ACC112 (cell line): ENCODE results near the gene TCERG1L.
"Not testable (repeated sequence)": the region's sequence is repeated elsewhere in the genome, so short reads cannot be mapped to it uniquely, and the experiment has no call there.

Source experiments
- H2AFZ ChIP-seq: fragments of 200-600 bp; sonication (generic); one replicate; pipeline ENCODE4 v1.6.0; 2017; ENCODE audit warnings: antibody characterized with exemption, low read length; ENCODE audit not compliant: unreplicated experiment
- H3K27ac ChIP-seq: fragments of 200-600 bp; sonication (generic); 2 replicates; pipeline ENCODE4 v1.5.1; 2014; ENCODE audit warnings: low read depth, mild to moderate bottlenecking, antibody characterized with exemption, low read length, moderate library complexity
- H3K27me3 ChIP-seq: fragments of 200-600 bp; sonication (generic); 2 replicates; pipeline ENCODE4 v1.6.1; 2014; ENCODE audit warnings: mild to moderate bottlenecking, antibody characterized with exemption, low read length, moderate library complexity, mixed read lengths; ENCODE audit not compliant: insufficient read depth
- H3K36me3 ChIP-seq: fragments of 200-600 bp; sonication (generic); 2 replicates; pipeline ENCODE4 v1.6.1; 2016; ENCODE audit warnings: mild to moderate bottlenecking, antibody characterized with exemption, low read length, moderate library complexity, mixed read lengths; ENCODE audit not compliant: insufficient read depth
- H3K4me1 ChIP-seq: fragments of 200-600 bp; sonication (generic); one replicate; pipeline ENCODE4 v1.6.1; 2016; ENCODE audit warnings: low read length, mixed read lengths; ENCODE audit not compliant: insufficient read depth, unreplicated experiment, control insufficient read depth
- H3K4me3 ChIP-seq: fragments of 200-600 bp; sonication (generic); 2 replicates; pipeline ENCODE4 v1.5.1; 2014; ENCODE audit warnings: mild to moderate bottlenecking, low read depth, low read length
- H3K79me2 ChIP-seq: fragments of 200-600 bp; sonication (generic); one replicate; pipeline ENCODE4 v1.6.0; 2016; ENCODE audit warnings: low read length; ENCODE audit not compliant: control insufficient read depth, unreplicated experiment, insufficient read depth

TCERG1L gene

DNA sequence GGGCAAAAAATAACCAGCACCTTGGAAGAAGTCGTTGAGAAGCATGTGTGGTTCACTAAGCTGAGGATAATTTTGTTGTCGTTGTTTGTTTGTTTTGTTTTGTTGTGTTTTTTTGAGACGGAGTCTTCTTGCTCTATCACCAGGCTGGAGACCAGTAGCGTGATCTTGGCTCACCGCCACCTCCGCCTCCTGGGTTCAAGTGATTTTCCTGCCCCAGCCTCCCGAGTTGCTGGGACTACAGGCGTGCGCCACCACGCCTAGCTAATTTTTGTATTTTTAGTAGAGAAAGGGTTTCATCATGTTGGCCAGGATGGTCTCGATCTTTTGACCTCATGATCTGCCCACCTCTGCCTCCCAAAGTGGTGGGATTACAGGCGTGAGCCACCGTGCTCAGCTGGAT, 76.9 kb downstream of the TCERG1L start:
- H3K4me3 ChIP-seq, H3K4me1 ChIP-seq, H2AFZ ChIP-seq, H3K36me3 ChIP-seq, H3K27ac ChIP-seq, H3K79me2 ChIP-seq, H3K27me3 ChIP-seq: not testable (repeated sequence)

DNA sequence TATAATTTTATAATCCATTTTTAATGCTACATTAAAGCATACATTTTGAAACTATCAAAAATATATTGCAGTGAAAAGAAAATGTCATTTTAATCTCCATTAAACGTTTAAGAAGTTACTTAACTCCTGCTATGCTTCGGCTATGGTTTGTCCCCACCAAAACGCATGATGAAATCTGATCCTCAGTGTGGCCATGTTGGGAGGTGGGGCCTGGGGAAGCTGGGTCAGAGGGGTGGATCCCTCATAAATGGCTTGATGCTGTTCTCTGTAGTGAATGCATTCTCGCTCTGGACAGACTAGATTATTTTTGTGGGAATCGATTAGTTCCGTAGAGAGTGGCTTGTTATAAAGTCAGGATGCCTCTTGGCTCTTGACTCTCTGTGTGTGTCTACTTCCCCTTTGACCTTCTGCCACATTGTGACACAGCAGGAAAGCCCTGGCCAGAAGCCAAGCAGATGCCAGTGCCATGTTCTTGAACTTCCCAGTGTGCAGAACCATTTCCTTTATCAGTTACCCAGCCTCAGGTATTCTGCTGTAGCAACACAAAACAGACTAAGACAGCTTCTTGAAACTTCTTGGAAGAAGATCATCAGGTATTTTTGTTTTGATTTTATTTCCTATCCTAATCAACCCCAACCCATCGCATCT, 77.8 kb downstream of the TCERG1L start:
- no peaks in the 10 kb centered on the region for H3K27me3 ChIP-seq
- no peaks in the 10 kb centered on the region for H3K4me1 ChIP-seq
- no peak overlapping the region for H3K27ac ChIP-seq
- no peak overlapping the region for H3K4me3 ChIP-seq
- H3K79me2 ChIP-seq: no peaks in the 10 kb centered on the region
- no peak overlapping the region for H2AFZ ChIP-seq
- no peaks in the 10 kb centered on the region for H3K36me3 ChIP-seq

GRCh38 chr10:131231965-131232541, 79.5 kb downstream of the TCERG1L start:
- Histone ChIP-seq H3K4me3 (no peak overlapping the region), H3K36me3 (no peaks in the 10 kb centered on the region), H3K4me1 (no peaks in the 10 kb centered on the region), H3K27me3 (no peaks in the 10 kb centered on the region), H3K79me2 (no peaks in the 10 kb centered on the region), H2AFZ (no peak overlapping the region), H3K27ac (no peak overlapping the region)

- Histone ChIP-seq H2AFZ (no peak overlapping the region), H3K36me3 (no peaks in the 10 kb centered on the region), H3K27ac (no peak overlapping the region), H3K4me1 (no peaks in the 10 kb centered on the region), H3K4me3 (no peak overlapping the region), H3K79me2 (no peaks in the 10 kb centered on the region), H3K27me3 (no peaks in the 10 kb centered on the region)
These were observed 80.1 kb downstream of the TCERG1L start for GRCh38 chr10:131231323-131231964.

- no peak overlapping the region for H3K27ac ChIP-seq
- no peak overlapping the region for H3K4me3 ChIP-seq
- no peaks in the 10 kb centered on the region for H3K27me3 ChIP-seq
- no peaks in the 10 kb centered on the region for H3K79me2 ChIP-seq
- no peaks in the 10 kb centered on the region for H3K36me3 ChIP-seq
- H2AFZ ChIP-seq: no peak overlapping the region
- no peaks in the 10 kb centered on the region for H3K4me1 ChIP-seq
These were observed 80.7 kb downstream of the TCERG1L start for GRCh38 chr10:131230641-131231322.

GRCh38 chr10:131230166-131230565, 81.4 kb downstream of the TCERG1L start:
- H3K27ac ChIP-seq: no peak overlapping the region
- H2AFZ ChIP-seq: no peak overlapping the region
- no peaks in the 10 kb centered on the region for H3K36me3 ChIP-seq
- no peaks in the 10 kb centered on the region for H3K27me3 ChIP-seq
- no peaks in the 10 kb centered on the region for H3K4me1 ChIP-seq
- H3K79me2 ChIP-seq: no peaks in the 10 kb centered on the region
- no peak overlapping the region for H3K4me3 ChIP-seq

DNA sequence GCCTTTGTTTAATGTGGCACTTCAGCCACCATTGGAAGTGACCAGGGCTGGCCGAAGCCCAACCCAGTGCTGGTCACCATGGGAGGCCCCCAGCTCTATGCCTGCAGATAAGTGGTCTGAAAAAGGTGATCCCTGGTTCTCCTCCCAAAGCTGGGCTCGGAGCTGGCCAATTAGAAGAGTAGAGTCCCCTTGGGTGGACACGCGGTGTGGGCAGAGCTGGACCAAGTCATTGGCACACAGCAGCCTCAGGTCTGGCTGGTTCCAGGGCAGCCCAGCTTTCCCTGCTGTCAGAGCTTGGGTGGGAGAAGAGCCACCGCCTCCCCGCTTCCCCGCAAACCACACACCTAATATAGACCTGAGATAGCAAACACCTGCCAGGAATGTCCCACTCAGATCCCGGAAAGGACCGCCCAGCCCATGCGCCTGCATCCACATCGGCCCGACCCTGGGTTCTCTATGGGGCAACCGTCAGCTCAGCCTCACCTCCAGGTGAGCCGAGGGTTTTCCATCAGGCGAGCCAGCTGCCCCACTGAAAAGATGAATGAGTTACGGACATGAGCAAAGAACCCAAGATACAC, 84.3 kb downstream of the TCERG1L start:
- H3K36me3 ChIP-seq: no peaks in the 10 kb centered on the region
- H3K27ac ChIP-seq: no peak overlapping the region

GRCh38 chr10:131226446-131227162, 84.9 kb downstream of the TCERG1L start:
- Histone ChIP-seq H2AFZ (no peak overlapping the region), H3K27ac (no peak overlapping the region), H3K27me3 (no peaks in the 10 kb centered on the region), H3K4me3 (no peak overlapping the region), H3K4me1 (no peaks in the 10 kb centered on the region), H3K36me3 (no peaks in the 10 kb centered on the region), H3K79me2 (no peaks in the 10 kb centered on the region)

More for the DNA sequence above, 84.3 kb downstream of the TCERG1L start:
- no peaks in the 10 kb centered on the region for H3K79me2 ChIP-seq
- no peak overlapping the region for H3K4me3 ChIP-seq
- H3K4me1 ChIP-seq: no peaks in the 10 kb centered on the region
- H3K27me3 ChIP-seq: no peaks in the 10 kb centered on the region
- no peak overlapping the region for H2AFZ ChIP-seq

DNA sequence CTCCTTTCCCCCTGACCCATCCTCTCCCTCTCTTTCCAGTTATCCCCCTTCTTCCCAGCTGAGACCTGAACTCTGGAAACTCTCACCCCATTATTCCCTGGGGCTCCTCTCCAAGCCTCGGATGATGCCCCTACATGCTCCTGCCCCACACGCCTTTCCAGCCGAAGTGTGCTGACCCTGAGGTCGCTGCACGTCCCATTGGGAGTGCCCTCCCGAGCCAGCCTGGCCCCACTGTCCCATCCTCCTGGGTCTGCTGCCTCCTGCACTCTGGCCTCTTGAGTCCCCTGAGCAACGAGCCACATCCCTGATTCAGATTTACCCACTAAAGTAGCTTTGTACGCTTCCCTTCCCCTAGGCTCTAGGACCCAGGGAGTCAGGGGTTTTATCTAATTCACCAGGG, 87.4 kb downstream of the TCERG1L start:
- no peak overlapping the region for H3K27ac ChIP-seq
- H3K36me3 ChIP-seq: no peaks in the 10 kb centered on the region
- H3K79me2 ChIP-seq: no peaks in the 10 kb centered on the region
- no peak overlapping the region for H2AFZ ChIP-seq
- no peaks in the 10 kb centered on the region for H3K27me3 ChIP-seq
- no peaks in the 10 kb centered on the region for H3K4me1 ChIP-seq
- no peak overlapping the region for H3K4me3 ChIP-seq

GRCh38 chr10:131223422-131223821, 88.1 kb downstream of the TCERG1L start:
- Histone ChIP-seq H3K79me2 (no peaks in the 10 kb centered on the region), H3K4me3 (no peak overlapping the region), H3K4me1 (no peaks in the 10 kb centered on the region), H3K36me3 (no peaks in the 10 kb centered on the region), H3K27me3 (no peaks in the 10 kb centered on the region), H3K27ac (no peak overlapping the region), H2AFZ (no peak overlapping the region)
